Measurements from ENCODE around the gene PROKR2.

PROKR2 gene

GRCh38 chr20:5316188-5317158, at the start of gene PROKR2:
Gene PROKR2 (minus strand): TSS chr20:5316954. CDS start chr20:5314369, 2,585 bp downstream.
- no peak for DNase-seq

GRCh38 chr20:5364997-5365597, 48.3 kb upstream of the PROKR2 start:
- DNase-seq, result no peak

- no peak for DNase-seq
These were observed 47.5 kb upstream of the PROKR2 start for GRCh38 chr20:5364136-5364821.

- DNase-seq, result no peak
These were observed 46.0 kb upstream of the PROKR2 start for GRCh38 chr20:5362771-5363170.

GRCh38 chr20:5361176-5361575, 44.4 kb upstream of the PROKR2 start:
- DNase-seq, result no peak

- no peak for DNase-seq
These were observed 41.2 kb upstream of the PROKR2 start for GRCh38 chr20:5357946-5358345.

GRCh38 chr20:5356941-5357340, 40.2 kb upstream of the PROKR2 start:
- DNase-seq, result no peak

- no peak for DNase-seq
These were observed 38.1 kb upstream of the PROKR2 start for GRCh38 chr20:5354901-5355300.

GRCh38 chr20:5353624-5354496, 37.1 kb upstream of the PROKR2 start:
- DNase-seq, result no peak

- no peak for DNase-seq
These were observed 32.7 kb upstream of the PROKR2 start for GRCh38 chr20:5349448-5349847.

GRCh38 chr20:5342021-5342420, 25.3 kb upstream of the PROKR2 start:
- DNase-seq, result no peak

- no peak for DNase-seq
These were observed 14.6 kb upstream of the PROKR2 start for GRCh38 chr20:5331340-5331739.

- DNase-seq, result no peak
These were observed 11.5 kb upstream of the PROKR2 start for GRCh38 chr20:5328268-5328667.

GRCh38 chr20:5327356-5327755, 10.6 kb upstream of the PROKR2 start:
- DNase-seq, result no peak

- DNase-seq, result no peak
These were observed 957 bp downstream of the PROKR2 start for GRCh38 chr20:5315807-5316187.

GRCh38 chr20:5313916-5314315, 2.8 kb downstream of the PROKR2 start:
- no peak for DNase-seq

GRCh38 chr20:5312518-5312917, 4.2 kb downstream of the PROKR2 start:
- DNase-seq, result no peak

- no peak for DNase-seq
These were observed 6.8 kb downstream of the PROKR2 start for GRCh38 chr20:5309971-5310370.

GRCh38 chr20:5298811-5299210, 17.9 kb downstream of the PROKR2 start:
- no peak for DNase-seq

- no peak for DNase-seq
These were observed 19.3 kb downstream of the PROKR2 start for GRCh38 chr20:5297280-5298004.

- DNase-seq, result no peak
These were observed 26.2 kb downstream of the PROKR2 start for GRCh38 chr20:5290596-5290995.

- no peak for DNase-seq
These were observed 34.2 kb downstream of the PROKR2 start for GRCh38 chr20:5282561-5282960.
